ENCODE results near the gene IFIT1B. TPM values are rescaled to one million over a fixed set of nuclear protein-coding genes. Genes with fewer than 3 reads are reported as not detected.
"Not testable (repeated sequence)": the region's sequence is repeated elsewhere in the genome, so short reads cannot be mapped to it uniquely, and the experiment has no call there.

IFIT1B gene
- total RNA-seq, 1 experiment from 2014 or later, result not detected

DNA sequence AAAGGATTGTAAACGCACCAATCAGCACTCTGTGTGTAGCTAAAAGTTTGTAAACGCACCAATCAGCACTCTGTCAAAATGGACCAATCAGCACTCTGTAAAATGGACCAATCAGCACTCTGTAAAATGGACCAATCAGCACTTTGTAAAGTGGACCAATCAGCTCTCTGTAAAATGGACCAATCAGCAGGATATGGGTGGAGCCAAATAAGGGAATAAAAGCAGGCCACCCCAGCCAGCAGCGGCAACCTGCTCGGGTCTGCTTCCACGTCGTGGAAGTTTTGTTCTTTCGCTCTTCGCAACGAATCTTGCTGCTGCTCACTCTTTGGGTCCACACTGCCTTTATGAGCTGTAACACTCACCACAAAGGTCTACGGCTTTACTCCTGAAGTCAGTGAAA lies 34.4 kb downstream of the IFIT1B start:
- H3K4me3 ChIP-seq (ENCODE audit: low read depth, low read length, poor library complexity, severe bottlenecking); DNase-seq (ENCODE audit: low spot score); POLR2A ChIA-PET (ENCODE audit: low non-redundant PET); BruUV-seq (replicated peaks); H3K27ac ChIP-seq (ENCODE audit: low read depth, low read length, poor library complexity, severe bottlenecking); CTCF ChIA-PET; H3K36me3 ChIP-seq (ENCODE audit: insufficient read depth, low read length, poor library complexity, severe bottlenecking); H3K9me3 ChIP-seq (ENCODE audit: low read depth, low read length, poor library complexity, severe bottlenecking); H3K27me3 ChIP-seq (replicated peaks; ENCODE audit: insufficient read depth, low read depth, low read length, poor library complexity): not testable (repeated sequence)
- intact Hi-C loops (cut with micrococcal nuclease; ENCODE audit: unreplicated experiment), result loop anchor here (5.0 kb wide), 1 partner anchor 845 kb away; no protein-coding TSS in a partner anchor
- H3K4me1 ChIP-seq (ENCODE audit: insufficient read depth, low read length, poor library complexity, severe bottlenecking), result peaks cover 12% of the 10 kb centered on the region

DNA sequence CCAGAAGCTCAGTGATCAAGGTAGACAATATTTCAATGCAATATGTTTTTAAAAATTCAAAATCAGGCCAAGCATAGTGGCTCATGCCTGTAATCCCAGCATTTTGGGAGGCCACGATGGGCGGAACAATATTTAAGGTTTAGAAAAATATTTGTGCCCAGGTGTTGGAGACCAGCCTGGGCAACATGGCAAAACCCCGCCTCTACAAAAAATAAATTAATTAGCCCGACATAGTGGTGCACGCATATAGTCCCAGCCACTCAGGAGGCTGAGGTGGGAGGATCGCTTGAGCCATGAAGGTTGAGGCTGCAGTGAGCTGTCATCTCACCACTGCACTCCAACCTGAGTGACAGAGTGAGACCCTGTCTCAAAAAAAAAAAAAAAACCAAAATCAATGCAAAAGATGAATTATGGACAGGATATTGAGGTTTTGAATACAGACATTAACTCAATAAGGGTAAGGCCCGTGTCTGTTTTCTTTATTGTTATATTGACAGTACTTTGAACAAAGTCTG lies 35.6 kb downstream of the IFIT1B start:
- H3K27ac ChIP-seq (ENCODE audit: low read depth, low read length, poor library complexity, severe bottlenecking), result no peak overlapping the region
- TF ChIP-seq, protein P1, sequence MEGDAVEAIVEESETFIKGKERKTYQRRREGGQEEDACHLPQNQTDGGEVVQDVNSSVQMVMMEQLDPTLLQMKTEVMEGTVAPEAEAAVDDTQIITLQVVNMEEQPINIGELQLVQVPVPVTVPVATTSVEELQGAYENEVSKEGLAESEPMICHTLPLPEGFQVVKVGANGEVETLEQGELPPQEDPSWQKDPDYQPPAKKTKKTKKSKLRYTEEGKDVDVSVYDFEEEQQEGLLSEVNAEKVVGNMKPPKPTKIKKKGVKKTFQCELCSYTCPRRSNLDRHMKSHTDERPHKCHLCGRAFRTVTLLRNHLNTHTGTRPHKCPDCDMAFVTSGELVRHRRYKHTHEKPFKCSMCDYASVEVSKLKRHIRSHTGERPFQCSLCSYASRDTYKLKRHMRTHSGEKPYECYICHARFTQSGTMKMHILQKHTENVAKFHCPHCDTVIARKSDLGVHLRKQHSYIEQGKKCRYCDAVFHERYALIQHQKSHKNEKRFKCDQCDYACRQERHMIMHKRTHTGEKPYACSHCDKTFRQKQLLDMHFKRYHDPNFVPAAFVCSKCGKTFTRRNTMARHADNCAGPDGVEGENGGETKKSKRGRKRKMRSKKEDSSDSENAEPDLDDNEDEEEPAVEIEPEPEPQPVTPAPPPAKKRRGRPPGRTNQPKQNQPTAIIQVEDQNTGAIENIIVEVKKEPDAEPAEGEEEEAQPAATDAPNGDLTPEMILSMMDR (conservative IDR thresholded peaks at IDR 0.05; ENCODE audit: low read depth, low read length), result no peak
- no peak for TF ChIP-seq EZH2 (IDR thresholded peaks at IDR 0.05; ENCODE audit: borderline replicate concordance, low read depth, low read length, poor library complexity, severe bottlenecking)

DNA sequence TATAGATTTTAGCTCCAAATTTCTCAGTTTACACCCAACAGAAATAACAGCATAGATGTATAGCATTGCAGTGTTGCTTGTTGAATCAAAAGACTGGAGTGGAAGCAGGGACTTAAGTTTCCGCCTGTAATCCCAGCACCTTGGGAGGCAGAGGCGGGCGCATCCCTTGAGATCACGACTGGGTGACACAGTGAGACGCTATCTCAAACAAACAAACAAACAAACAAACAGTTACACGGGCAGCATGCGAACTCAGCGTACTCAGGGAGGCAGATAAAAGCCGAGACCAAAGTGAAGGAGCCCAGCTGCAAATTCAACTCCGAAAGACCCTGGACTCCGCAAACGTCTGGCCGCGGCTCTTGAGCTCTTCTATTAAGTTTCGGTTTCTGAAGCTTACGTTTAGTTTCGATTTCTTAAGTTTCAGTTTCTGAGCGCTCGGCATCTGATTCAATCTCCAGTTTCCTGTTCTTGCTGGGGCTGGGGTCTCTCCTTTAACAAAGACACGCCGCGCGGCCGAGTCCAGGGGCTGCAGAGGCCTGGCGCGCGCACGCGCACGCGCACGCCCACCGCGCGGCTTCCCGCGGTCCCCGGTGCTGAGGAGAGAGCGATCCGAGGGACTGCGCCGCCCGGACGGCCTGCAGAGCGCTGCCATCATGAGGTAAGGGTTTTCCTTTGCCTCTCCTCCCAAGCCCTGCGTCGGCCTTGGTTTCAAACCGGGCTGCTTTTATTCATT lies 36.5 kb downstream of the IFIT1B start, which contains the start of gene IFIT5:
TSS of gene IFIT5 (plus strand) at position 423 of the 733 bp plus-strand sequence. CDS start at position 654, 231 bp downstream.
- BruUV-seq (replicated peaks), result TSS peak; percentile 80
- Histone ChIP-seq H3K4me3 (ENCODE audit: low read depth, low read length, poor library complexity, severe bottlenecking) (peak within 1 kb of the TSS; percentile 60), H3K4me1 (ENCODE audit: insufficient read depth, low read length, poor library complexity, severe bottlenecking) (peaks cover 14% of the 10 kb centered on the region), H3K27me3 (replicated peaks; ENCODE audit: insufficient read depth, low read depth, low read length, poor library complexity) (no peaks in the 10 kb centered on the region), H3K36me3 (ENCODE audit: insufficient read depth, low read length, poor library complexity, severe bottlenecking) (no peaks in the 10 kb centered on the region), H3K27ac (ENCODE audit: low read depth, low read length, poor library complexity, severe bottlenecking) (peak within 1 kb of the TSS; percentile 76), H3K9me3 (ENCODE audit: low read depth, low read length, poor library complexity, severe bottlenecking) (peaks cover 3% of the 10 kb centered on the region)
- CTCF ChIA-PET, result interaction anchor here (0.6 to 0.7 kb wide), 3 partner anchors 9 to 1763 kb away, joined by 3 to 6 read pairs (median 4); no protein-coding TSS in a partner anchor
- intact Hi-C loops (cut with micrococcal nuclease; ENCODE audit: unreplicated experiment), result loop anchor here (5.0 kb wide), 1 partner anchor 847 kb away; no protein-coding TSS in a partner anchor
- POLR2A ChIA-PET (ENCODE audit: low non-redundant PET), result interaction anchor here (0.7 to 0.8 kb wide), 4 partner anchors 28 to 422 kb away, joined by 3 to 6 read pairs (median 4); no protein-coding TSS in a partner anchor
- TF ChIP-seq, protein P1 (conservative IDR thresholded peaks at IDR 0.05; ENCODE audit: low read depth, low read length), result no peak
- no peak for TF ChIP-seq EZH2 (IDR thresholded peaks at IDR 0.05; ENCODE audit: borderline replicate concordance, low read depth, low read length, poor library complexity, severe bottlenecking)
- peak; percentile 86 for DNase-seq (ENCODE audit: low spot score)

More for the DNA sequence above, 35.6 kb downstream of the IFIT1B start:
- ChIA-PET CTCF (no interaction called here), POLR2A (ENCODE audit: low non-redundant PET) (no interaction called here)
- BruUV-seq (replicated peaks), result no TSS peak
- Histone ChIP-seq H3K36me3 (ENCODE audit: insufficient read depth, low read length, poor library complexity, severe bottlenecking) (no peaks in the 10 kb centered on the region), H3K4me1 (ENCODE audit: insufficient read depth, low read length, poor library complexity, severe bottlenecking) (peaks cover 12% of the 10 kb centered on the region), H3K9me3 (ENCODE audit: low read depth, low read length, poor library complexity, severe bottlenecking) (peaks cover 3% of the 10 kb centered on the region), H3K4me3 (ENCODE audit: low read depth, low read length, poor library complexity, severe bottlenecking) (peak overlapping the region; percentile 60), H3K27me3 (replicated peaks; ENCODE audit: insufficient read depth, low read depth, low read length, poor library complexity) (no peaks in the 10 kb centered on the region)
- DNase-seq (ENCODE audit: low spot score), result no peak
- intact Hi-C loops (cut with micrococcal nuclease; ENCODE audit: unreplicated experiment), result loop anchor here (5.0 kb wide), 1 partner anchor 846 kb away; no protein-coding TSS in a partner anchor

All from A673 (cell line).